Measurements from ENCODE around the gene COX19. TPM values are rescaled to one million over a fixed set of nuclear protein-coding genes. Genes with fewer than 3 reads are reported as not detected.

The COX19 gene
- polyA plus RNA-seq, 1 donor: 33.5 TPM

DNA sequence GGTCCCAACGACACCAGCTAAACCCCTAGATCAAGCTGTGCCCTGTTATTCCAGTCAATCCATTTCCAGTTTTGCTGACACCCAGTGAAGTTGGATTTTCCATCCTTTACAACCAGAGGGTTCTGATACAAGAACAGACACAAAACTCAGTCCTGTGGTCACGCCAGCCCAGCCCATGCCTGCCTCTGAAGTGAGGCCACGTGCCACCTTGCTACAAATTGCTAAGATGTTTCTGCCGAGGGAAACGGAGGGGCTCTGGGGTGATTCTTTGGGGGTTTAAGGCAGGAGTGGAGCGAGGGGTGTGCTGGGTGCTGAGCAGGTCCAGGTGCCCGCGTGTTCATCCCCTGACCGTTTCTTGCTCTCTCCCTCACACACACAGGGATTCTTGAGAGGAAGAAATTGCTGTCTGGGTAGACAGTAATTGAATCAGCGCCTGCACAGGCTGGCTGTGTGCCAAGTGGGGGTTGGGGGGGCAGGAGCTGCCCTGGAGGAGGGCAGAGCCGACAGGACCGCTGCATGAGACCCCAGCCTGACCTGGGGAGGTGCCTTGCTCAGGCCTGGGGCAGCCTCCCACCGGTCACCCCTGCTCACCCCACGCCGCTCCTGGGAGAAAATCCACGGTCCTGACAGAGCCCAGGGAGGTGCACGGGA is 58.9 kb downstream of the COX19 start:
- no peaks in the 10 kb centered on the region for H3K9me3 ChIP-seq (ENCODE audit: control insufficient read depth, low read depth, low read length)
- no peak overlapping the region for H3K4me3 ChIP-seq (ENCODE audit: low read length)
- WGBS (ENCODE audit: insufficient coverage, low lambda C conversion rate): no CpG with 5 or more reads among the region's 17 CpGs
- H3K27me3 ChIP-seq (ENCODE audit: control insufficient read depth, insufficient read depth, low read length): no peaks in the 10 kb centered on the region
- peaks cover 12% of the 10 kb centered on the region for H3K36me3 ChIP-seq (ENCODE audit: control insufficient read depth, insufficient read depth, low read length)
- no peak overlapping the region for H3K27ac ChIP-seq (ENCODE audit: low read length)
- DNase-seq: no peak
- peaks cover 31% of the 10 kb centered on the region for H3K4me1 ChIP-seq (ENCODE audit: control insufficient read depth, insufficient read depth, low read length)

Other genes starting within 250 kb of the COX19 start
- 26.8 TPM for gene DNAAF5, start 248.8 kb downstream of the COX19 start, polyA plus RNA-seq
- 34.8 TPM for gene PRKAR1B, start 248.3 kb downstream of the COX19 start, polyA plus RNA-seq
- gene SUN1, start 143.1 kb downstream of the COX19 start, polyA plus RNA-seq: 128 TPM
- 76.0 TPM for gene GET4, start 99.0 kb downstream of the COX19 start, polyA plus RNA-seq
- gene ADAP1, start 20.9 kb downstream of the COX19 start, polyA plus RNA-seq: 62.0 TPM
- 598 TPM for gene CYP2W1, start 7.6 kb upstream of the COX19 start, polyA plus RNA-seq
- 4.0 TPM for gene GPR146, start 69.0 kb upstream of the COX19 start, polyA plus RNA-seq
- gene GPER1, start 112.6 kb upstream of the COX19 start, polyA plus RNA-seq: 1.1 TPM
- gene ZFAND2A, start 184.6 kb upstream of the COX19 start, polyA plus RNA-seq: 20.2 TPM